GM19324 (cell line): ENCODE results near the gene RFX8.
"Not testable (repeated sequence)": the region's sequence is repeated elsewhere in the genome, so short reads cannot be mapped to it uniquely, and the experiment has no call there.

ENCODE experiments used
- ATAC-seq: cut with Tn5 transposase; IDR thresholded peaks from one replicate; pipeline ENCODE4 v1.9.1; 2021; ENCODE audit warnings: mild to moderate bottlenecking, moderate library complexity; ENCODE audit not compliant: unreplicated experiment, low FRiP score

The RFX8 gene

GRCh38 chr2:101356521-101356920, 118.4 kb downstream of the RFX8 start:
- no peak for ATAC-seq

- no peak for ATAC-seq
Measured at GRCh38 chr2:101356055-101356454, 118.9 kb downstream of the RFX8 start.

- no peak for ATAC-seq
Measured at GRCh38 chr2:101355401-101356054, 119.4 kb downstream of the RFX8 start.

GRCh38 chr2:101354420-101355311, 120.2 kb downstream of the RFX8 start:
- ATAC-seq = no peak

DNA sequence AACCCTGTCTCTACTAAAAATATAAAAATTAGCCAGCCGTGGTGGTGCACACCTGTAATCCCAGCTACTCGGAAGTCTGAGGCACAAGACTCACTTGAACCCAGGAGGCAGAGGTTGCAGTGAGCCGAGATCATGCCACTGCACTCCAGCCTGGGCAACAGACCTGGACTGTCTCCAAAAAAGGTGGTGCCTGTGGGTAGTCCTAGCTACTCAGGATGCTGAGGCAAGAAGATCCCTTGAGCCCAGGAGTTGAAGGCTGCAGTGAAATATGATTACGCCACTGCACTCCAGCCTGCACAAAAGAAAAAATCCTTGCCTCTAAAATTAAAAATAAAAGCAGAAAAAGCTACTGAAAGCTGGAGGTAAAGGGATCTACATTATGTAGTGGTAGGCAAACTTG, 122.3 kb downstream of the RFX8 start:
- not testable (repeated sequence) for ATAC-seq

DNA sequence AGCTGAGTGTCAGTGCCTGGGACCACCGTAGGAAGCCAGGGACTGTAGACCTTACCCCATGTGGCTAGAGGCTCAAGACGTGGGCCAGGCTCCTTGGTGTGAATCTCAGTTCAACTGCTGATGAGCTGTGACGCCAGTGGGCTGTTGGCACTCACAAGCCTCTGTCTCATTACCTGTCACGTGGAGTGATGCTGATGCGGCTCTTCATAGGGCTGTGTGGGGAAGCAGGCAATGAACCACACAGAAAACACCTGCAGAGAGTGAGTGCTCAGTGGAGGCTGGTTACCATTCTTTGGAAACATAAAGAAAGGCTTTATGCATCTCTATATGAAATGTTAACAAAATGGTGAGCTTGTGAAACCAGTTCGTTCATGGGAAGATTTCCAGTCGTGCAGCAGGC, 123.7 kb downstream of the RFX8 start:
- ATAC-seq = no peak

DNA sequence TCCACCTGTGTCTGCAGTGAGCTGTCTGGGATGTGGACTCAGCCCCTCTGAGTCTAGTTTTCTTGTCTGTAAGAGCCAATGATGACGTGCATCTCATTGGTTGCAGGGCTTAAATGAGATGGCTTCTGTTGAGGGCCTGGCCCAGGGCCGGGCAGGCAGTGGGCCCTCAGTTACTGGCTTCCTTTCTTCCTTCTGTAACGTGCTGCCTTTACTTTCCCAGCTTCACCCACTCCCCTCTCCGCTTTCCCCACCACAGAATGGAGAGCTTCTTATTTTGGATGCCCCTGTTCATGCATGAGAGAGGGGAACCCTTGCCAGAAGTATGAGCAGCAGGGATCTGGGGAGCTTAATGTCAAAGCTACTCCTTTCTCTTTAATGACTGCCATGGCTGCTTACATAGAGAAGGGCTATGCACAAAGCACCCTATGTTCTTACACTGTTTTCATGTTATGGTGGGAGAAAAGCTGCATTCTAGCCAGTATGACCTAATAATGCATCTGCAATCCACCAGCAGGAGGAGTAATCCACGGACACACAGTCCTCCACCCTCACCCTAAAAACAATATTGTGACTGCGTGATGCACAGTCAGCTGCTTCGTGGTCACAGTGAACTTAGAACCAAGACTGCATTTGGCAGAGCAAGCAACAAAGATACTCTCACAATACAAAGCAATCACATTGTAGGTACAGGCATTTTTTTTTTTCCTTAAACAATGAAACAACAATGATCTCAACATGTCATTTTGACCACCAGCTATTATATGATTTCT, 124.8 kb downstream of the RFX8 start:
- no peak for ATAC-seq

DNA sequence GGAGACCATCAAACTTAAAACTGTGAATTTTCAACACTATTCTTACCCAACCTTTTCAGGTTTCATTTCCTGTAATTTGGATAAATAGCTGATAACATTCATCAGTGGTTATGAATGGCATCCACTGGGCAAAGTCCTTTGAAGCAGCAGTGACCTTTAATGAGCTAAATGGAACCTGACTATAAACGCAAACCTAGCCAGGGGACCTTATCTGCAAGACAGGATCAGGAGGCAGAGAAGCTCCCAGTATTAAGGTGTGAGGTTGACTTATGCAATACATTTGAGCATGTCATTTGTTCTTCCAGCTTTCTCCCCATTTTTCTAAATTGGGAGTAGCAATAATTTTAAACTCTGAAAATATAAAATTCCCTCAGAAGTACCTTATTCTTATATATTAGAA, 126.0 kb downstream of the RFX8 start:
- ATAC-seq = no peak
